NCI-H2107 (cell line): ENCODE measurements around the gene STAT6.

ENCODE experiments used
- DNase-seq: peaks from one replicate; lab custom pipeline; 2025; lab: John Stamatoyannopoulos, UW

The STAT6 gene

GRCh38 chr12:57047981-57048380, 63.2 kb downstream of the STAT6 start:
- no peak for DNase-seq

GRCh38 chr12:57046947-57047890, 63.9 kb downstream of the STAT6 start:
- DNase-seq, result no peak

- DNase-seq, result no peak
Measured at GRCh38 chr12:57046086-57046791, 64.9 kb downstream of the STAT6 start.
